ENCODE data around the gene CACNA1B. TPM values are rescaled to one million over a fixed set of nuclear protein-coding genes. Genes with fewer than 3 reads are reported as not detected.

The CACNA1B gene
- total RNA-seq, 1 donor from 2014 or later, result 0.84 TPM

GRCh38 chr9:137837345-137838278 is 40.0 kb upstream of the CACNA1B start:
- Histone ChIP-seq H3K27me3 (ENCODE audit: control insufficient read depth, insufficient read depth, low read length) (no peaks in the 10 kb centered on the region), H3K4me3 (ENCODE audit: low read depth, low read length) (no peak overlapping the region), H3K36me3 (ENCODE audit: control insufficient read depth, insufficient read depth, low read length) (no peaks in the 10 kb centered on the region)
- no peak for DNase-seq (ENCODE audit: low read depth)
- no peak for TF ChIP-seq CTCF (IDR thresholded peaks at IDR 0.05; ENCODE audit: insufficient read depth, low read length, poor library complexity, severe bottlenecking)

- Histone ChIP-seq H3K27me3 (ENCODE audit: control insufficient read depth, insufficient read depth, low read length) (no peaks in the 10 kb centered on the region), H3K4me3 (ENCODE audit: low read depth, low read length) (no peak overlapping the region), H3K36me3 (ENCODE audit: control insufficient read depth, insufficient read depth, low read length) (no peaks in the 10 kb centered on the region)
- DNase-seq (ENCODE audit: low read depth), result no peak
- no peak for TF ChIP-seq CTCF (IDR thresholded peaks at IDR 0.05; ENCODE audit: insufficient read depth, low read length, poor library complexity, severe bottlenecking)
Measured at GRCh38 chr9:137838576-137838975, 39.0 kb upstream of the CACNA1B start.

- TF ChIP-seq CTCF (IDR thresholded peaks at IDR 0.05; ENCODE audit: insufficient read depth, low read length, poor library complexity, severe bottlenecking), result no peak
- H3K4me3 ChIP-seq (ENCODE audit: low read depth, low read length), result no peak overlapping the region
Measured at GRCh38 chr9:137843355-137843754, 34.2 kb upstream of the CACNA1B start.

GRCh38 chr9:137851516-137852267 is 25.9 kb upstream of the CACNA1B start:
- no peak overlapping the region for H3K4me3 ChIP-seq (ENCODE audit: low read depth, low read length)
- no peaks in the 10 kb centered on the region for H3K27me3 ChIP-seq (ENCODE audit: control insufficient read depth, insufficient read depth, low read length)
- no peak for DNase-seq (ENCODE audit: low read depth)
- no peaks in the 10 kb centered on the region for H3K36me3 ChIP-seq (ENCODE audit: control insufficient read depth, insufficient read depth, low read length)
- TF ChIP-seq CTCF (IDR thresholded peaks at IDR 0.05; ENCODE audit: insufficient read depth, low read length, poor library complexity, severe bottlenecking), result no peak

More at GRCh38 chr9:137843355-137843754, 34.2 kb upstream of the CACNA1B start:
- peaks cover 2% of the 10 kb centered on the region for H3K27me3 ChIP-seq (ENCODE audit: control insufficient read depth, insufficient read depth, low read length)
- no peak for DNase-seq (ENCODE audit: low read depth)
- H3K36me3 ChIP-seq (ENCODE audit: control insufficient read depth, insufficient read depth, low read length), result no peaks in the 10 kb centered on the region

- no peak for TF ChIP-seq CTCF (IDR thresholded peaks at IDR 0.05; ENCODE audit: insufficient read depth, low read length, poor library complexity, severe bottlenecking)
- Histone ChIP-seq H3K27me3 (ENCODE audit: control insufficient read depth, insufficient read depth, low read length) (no peaks in the 10 kb centered on the region), H3K36me3 (ENCODE audit: control insufficient read depth, insufficient read depth, low read length) (no peaks in the 10 kb centered on the region), H3K4me3 (ENCODE audit: low read depth, low read length) (no peak overlapping the region)
- DNase-seq (ENCODE audit: low read depth), result no peak
Measured at GRCh38 chr9:137853392-137853995, 24.1 kb upstream of the CACNA1B start.
